Cardiac atrium fibroblast (primary cell): ENCODE results near the gene PACSIN1. TPM values are rescaled to one million over a fixed set of nuclear protein-coding genes. Genes with fewer than 3 reads are reported as not detected.

ENCODE experiments used
- total RNA-seq: library from RNA; depleted of rRNA; stranded (reverse); fragments of >200 nt; gene quantifications from 2 replicates; pipeline ENCODE4 v1.2.3, GENCODE V29; 2015

The PACSIN1 gene, protein sequence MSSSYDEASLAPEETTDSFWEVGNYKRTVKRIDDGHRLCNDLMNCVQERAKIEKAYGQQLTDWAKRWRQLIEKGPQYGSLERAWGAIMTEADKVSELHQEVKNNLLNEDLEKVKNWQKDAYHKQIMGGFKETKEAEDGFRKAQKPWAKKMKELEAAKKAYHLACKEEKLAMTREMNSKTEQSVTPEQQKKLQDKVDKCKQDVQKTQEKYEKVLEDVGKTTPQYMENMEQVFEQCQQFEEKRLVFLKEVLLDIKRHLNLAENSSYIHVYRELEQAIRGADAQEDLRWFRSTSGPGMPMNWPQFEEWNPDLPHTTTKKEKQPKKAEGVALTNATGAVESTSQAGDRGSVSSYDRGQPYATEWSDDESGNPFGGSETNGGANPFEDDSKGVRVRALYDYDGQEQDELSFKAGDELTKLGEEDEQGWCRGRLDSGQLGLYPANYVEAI
- not detected in 2 replicates for total RNA-seq

DNA sequence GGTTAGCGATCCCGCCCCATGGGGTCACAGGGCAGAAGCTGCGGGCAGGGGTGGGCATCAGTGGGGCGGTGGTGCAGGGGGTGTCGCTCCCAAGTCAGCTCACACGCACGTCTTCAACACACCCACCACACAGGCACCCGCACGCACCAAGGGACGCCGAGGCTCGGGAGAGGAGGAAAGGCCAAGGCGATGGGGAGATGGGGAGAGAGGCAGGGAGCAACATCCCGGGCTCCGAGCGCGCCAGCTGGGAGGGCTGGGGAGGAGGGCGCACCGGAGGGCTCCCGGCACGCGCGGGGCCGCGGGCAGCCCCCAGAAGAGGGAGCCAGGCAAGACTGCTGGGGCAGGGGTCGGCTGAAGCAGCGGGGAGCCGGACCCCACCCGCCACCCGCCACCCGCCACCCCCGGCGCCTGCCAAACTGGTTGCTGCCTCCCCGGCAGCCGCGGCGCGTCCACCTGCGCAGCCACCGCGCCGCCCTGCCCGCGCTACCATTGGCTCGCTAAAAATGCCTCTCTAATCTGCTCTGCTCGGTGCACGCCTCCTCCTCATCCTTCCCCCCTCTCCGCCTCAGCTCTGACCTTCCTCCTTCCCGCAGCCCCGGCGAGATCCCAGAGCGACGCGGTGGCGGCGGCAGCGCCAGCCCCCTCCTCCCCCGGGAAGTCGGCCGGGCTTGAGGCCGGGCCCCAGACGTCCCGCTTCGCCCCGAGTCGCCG, at the start of gene PACSIN1:
Gene PACSIN1 (plus strand): TSS at position 546 of the 711 bp plus-strand sequence. CDS start 60,230 bp downstream, outside the sequence.

DNA sequence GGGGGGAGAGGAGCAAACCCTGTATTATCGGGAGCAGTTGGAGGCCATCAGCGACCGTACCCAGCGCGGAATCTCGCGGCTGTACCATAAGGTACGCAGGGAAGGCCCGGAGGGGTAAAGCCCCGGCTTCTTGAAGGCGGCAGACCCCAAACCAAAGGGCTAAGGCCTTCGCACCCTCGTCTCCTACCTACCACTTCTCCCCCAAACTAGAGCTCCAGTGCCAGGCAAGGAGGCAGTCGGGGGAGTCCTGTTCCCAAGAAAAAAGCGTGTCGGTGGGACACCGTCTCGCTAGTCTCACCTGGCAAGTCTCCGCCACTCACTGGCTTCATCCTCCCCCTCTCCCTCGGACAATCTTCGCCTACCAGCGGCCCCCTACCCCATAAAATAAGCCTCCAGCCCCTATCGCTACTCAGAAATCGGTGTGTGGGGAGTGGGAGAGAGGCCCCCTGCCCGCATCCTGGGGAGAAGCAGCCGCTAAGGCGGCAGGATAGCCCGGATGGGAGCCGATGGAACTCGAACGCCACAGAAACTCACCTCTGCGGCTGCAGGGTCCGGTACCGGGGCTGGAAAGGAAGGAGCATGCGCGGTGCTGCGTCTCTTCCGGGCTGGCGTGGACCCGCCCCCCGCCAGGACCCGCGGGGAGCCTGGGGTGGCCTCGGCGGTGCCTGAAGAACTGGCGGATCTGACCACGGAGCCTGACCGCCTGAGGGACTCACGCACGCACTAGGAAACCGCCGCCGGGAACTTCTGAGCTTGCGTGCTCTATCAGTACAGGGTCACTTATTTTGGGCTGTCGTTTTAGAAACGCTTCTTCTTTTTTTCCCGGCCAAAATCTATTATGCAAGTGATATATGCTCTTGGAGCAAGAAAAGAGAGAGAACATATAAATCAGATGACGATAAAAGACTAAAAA, 40.1 kb upstream of the PACSIN1 start, which contains the start of gene RPS10:
Gene RPS10 (minus strand): TSS at position 572 of the 913 bp plus-strand sequence. CDS start 848 bp downstream, outside the sequence.

GRCh38 chr6:34556031-34556471, 90.2 kb downstream of the PACSIN1 start, which contains the start of gene SPDEF:
SPDEF (minus strand) TSS chr6:34556329; CDS start chr6:34544455, 11,874 bp downstream.

Other genes with a start within 250 kb of the PACSIN1 start
- 69.5 and 100 TPM in 2 replicates for gene HMGA1, start 229.2 kb upstream of the PACSIN1 start, total RNA-seq
- gene SMIM29, start 217.1 kb upstream of the PACSIN1 start, total RNA-seq = 7.9 and 19.3 TPM in 2 replicates
- 19.0 and 22.8 TPM in 2 replicates for gene NUDT3, start 73.4 kb upstream of the PACSIN1 start, total RNA-seq
- gene RPS10, start 40.0 kb upstream of the PACSIN1 start, total RNA-seq = 3,776 and 3,966 TPM in 2 replicates
- gene SPDEF, start 90.3 kb downstream of the PACSIN1 start, total RNA-seq = not detected in 2 replicates
- gene ILRUN, start 230.7 kb downstream of the PACSIN1 start, total RNA-seq = 30.9 and 34.8 TPM in 2 replicates